SU-DHL-6 (cell line): ENCODE results near the gene EXOC6B.

Source experiments
- H2AFZ ChIP-seq: fragments of 200-600 bp; sonication (generic); 2 replicates; pipeline ENCODE4 v1.6.1; 2014; ENCODE audit warnings: low read depth, mild to moderate bottlenecking, moderate library complexity, mixed read lengths, antibody characterized with exemption, low read length; ENCODE audit not compliant: severe bottlenecking
- H3F3A ChIP-seq: fragments of 200-600 bp; shearing (Covaris generic); 2 replicates; pipeline ENCODE4 v1.6.0; 2016; ENCODE audit warnings: antibody characterized with exemption, mild to moderate bottlenecking; ENCODE audit not compliant: insufficient read depth
- H3K27ac ChIP-seq: fragments of 200-600 bp; sonication (generic); 2 replicates; pipeline ENCODE4 v1.5.1; 2016; ENCODE audit warnings: low read depth, mild to moderate bottlenecking, low read length, moderate library complexity, mixed read lengths
- H3K27me3 ChIP-seq: fragments of 200-600 bp; sonication (generic), shearing (Covaris generic); 2 replicates; pipeline ENCODE4 v1.6.0; 2014; ENCODE audit warnings: mild to moderate bottlenecking, low read length
- H3K36me3 ChIP-seq: fragments of 200-600 bp; sonication (generic); 2 replicates; pipeline ENCODE4 v1.6.1; 2014; ENCODE audit warnings: mild to moderate bottlenecking, low read length, mixed read lengths
- H3K4me2 ChIP-seq: fragments of 300-600, 200-600 bp; shearing (Covaris generic), sonication (generic); 2 replicates; pipeline ENCODE4 v1.6.0; 2014; ENCODE audit warnings: low read length, low read depth, mild to moderate bottlenecking; ENCODE audit not compliant: poor library complexity, severe bottlenecking
- H3K4me3 ChIP-seq: fragments of 200-600 bp; sonication (generic); 2 replicates; pipeline ENCODE4 v1.5.1; 2014; ENCODE audit warnings: antibody characterized with exemption, low read length, mild to moderate bottlenecking, mixed read lengths; ENCODE audit not compliant: insufficient read depth, poor library complexity, severe bottlenecking
- H3K79me2 ChIP-seq: fragments of 200-600 bp; sonication (generic); 2 replicates; pipeline ENCODE4 v1.6.1; 2014; ENCODE audit warnings: mild to moderate bottlenecking, low read length, moderate library complexity; ENCODE audit not compliant: insufficient read depth
- H3K9ac ChIP-seq: fragments of 200-600 bp; sonication (generic); 2 replicates; pipeline ENCODE4 v1.7.0; 2014; ENCODE audit warnings: mild to moderate bottlenecking, low read length
- H3K9me2 ChIP-seq: fragments of 200-600 bp; sonication (generic); replicated peaks from 2 replicates; pipeline ENCODE4 v1.6.1; 2014; ENCODE audit warnings: low read length; ENCODE audit not compliant: insufficient read depth
- H3K9me3 ChIP-seq: fragments of 200-600 bp; sonication (generic); 2 replicates; pipeline ENCODE4 v1.6.1; 2014; ENCODE audit warnings: low read length, mixed read lengths; ENCODE audit not compliant: insufficient read depth
- H4K20me1 ChIP-seq: fragments of 200-600 bp; sonication (generic); 2 replicates; pipeline ENCODE4 v1.6.1; 2014; ENCODE audit warnings: low read depth, mild to moderate bottlenecking, antibody characterized with exemption, low read length, moderate library complexity, mixed read lengths
- CTCF ChIP-seq: fragments of 200-600 bp; sonication (generic); IDR thresholded peaks from one replicate; pipeline ENCODE4 v1.5.1; 2017; ENCODE audit warnings: antibody characterized with exemption, mild to moderate bottlenecking, low read length, moderate library complexity; ENCODE audit not compliant: insufficient read depth, poor library complexity, severe bottlenecking
- EZH2phosphoT487 ChIP-seq: fragments of 200-600 bp; sonication (generic), shearing (Covaris generic); conservative IDR thresholded peaks from 2 replicates; pipeline ENCODE4 v1.6.1; 2018; ENCODE audit warnings: mild to moderate bottlenecking, antibody characterized with exemption, low read length, moderate library complexity, mixed read lengths

Gene EXOC6B

GRCh38 chr2:72207334-72207733, 618.5 kb downstream of the EXOC6B start:
- H3K4me2 ChIP-seq = no peak overlapping the region
- H2AFZ ChIP-seq = no peak overlapping the region

DNA sequence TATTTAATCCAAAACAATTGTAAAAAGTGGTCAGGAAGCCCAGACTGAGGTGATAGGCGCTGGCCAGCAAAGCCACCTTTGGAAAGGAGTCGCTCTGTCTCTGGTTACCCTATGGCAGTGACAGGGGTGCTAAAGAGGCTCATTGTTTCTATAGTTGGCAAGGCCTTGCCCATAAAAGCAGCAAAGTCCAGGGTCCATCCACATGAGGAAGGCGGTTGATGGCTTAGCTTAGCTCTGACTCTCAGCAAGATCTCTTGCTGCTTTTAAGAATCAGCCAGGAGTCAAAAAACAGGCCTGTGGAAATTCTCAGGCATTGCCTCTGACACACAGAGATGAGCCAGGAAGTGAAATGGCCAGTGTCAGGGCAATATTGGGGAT, 620.3 kb downstream of the EXOC6B start:
- Histone ChIP-seq H3K27me3 (no peaks in the 10 kb centered on the region), H3K79me2 (no peaks in the 10 kb centered on the region), H3K4me2 (no peak overlapping the region), H3K9ac (no peak overlapping the region), H3K9me2 (no peaks in the 10 kb centered on the region), H3K9me3 (no peaks in the 10 kb centered on the region), H3K4me3 (no peak overlapping the region), H3K36me3 (no peaks in the 10 kb centered on the region), H2AFZ (no peak overlapping the region), H4K20me1 (no peaks in the 10 kb centered on the region), H3F3A (no peaks in the 10 kb centered on the region), H3K27ac (no peak overlapping the region)
- TF ChIP-seq EZH2phosphoT487 = no peak
- no peak for TF ChIP-seq CTCF

More at GRCh38 chr2:72207334-72207733, 618.5 kb downstream of the EXOC6B start:
- Histone ChIP-seq H3K4me3 (no peak overlapping the region), H3K9ac (no peak overlapping the region), H4K20me1 (no peaks in the 10 kb centered on the region), H3K9me3 (no peaks in the 10 kb centered on the region), H3K27ac (no peak overlapping the region), H3K27me3 (no peaks in the 10 kb centered on the region), H3K9me2 (no peaks in the 10 kb centered on the region), H3K36me3 (no peaks in the 10 kb centered on the region), H3F3A (no peaks in the 10 kb centered on the region), H3K79me2 (no peaks in the 10 kb centered on the region)
- TF ChIP-seq CTCF (no peak), EZH2phosphoT487 (no peak)

- no peak overlapping the region for H2AFZ ChIP-seq
- H3F3A ChIP-seq = no peaks in the 10 kb centered on the region
- no peak overlapping the region for H3K27ac ChIP-seq
- no peaks in the 10 kb centered on the region for H4K20me1 ChIP-seq
- H3K4me3 ChIP-seq = no peak overlapping the region
- H3K9me2 ChIP-seq = no peaks in the 10 kb centered on the region
- H3K9me3 ChIP-seq = no peaks in the 10 kb centered on the region
- TF ChIP-seq CTCF = no peak
- no peak for TF ChIP-seq EZH2phosphoT487
- no peaks in the 10 kb centered on the region for H3K79me2 ChIP-seq
- no peak overlapping the region for H3K4me2 ChIP-seq
- no peak overlapping the region for H3K9ac ChIP-seq
- H3K36me3 ChIP-seq = no peaks in the 10 kb centered on the region
- no peaks in the 10 kb centered on the region for H3K27me3 ChIP-seq
These were observed 620.9 kb downstream of the EXOC6B start for GRCh38 chr2:72204786-72205503.
